Chondrocyte (in vitro differentiated cells): ENCODE data around the gene FXYD3. TPM values are rescaled to one million over a fixed set of nuclear protein-coding genes. Genes with fewer than 3 reads are reported as not detected.

ENCODE experiments used
- DNase-seq: peaks from one replicate; pipeline ENCODE4 v3.0.0; 2021; ENCODE audit warnings: mixed read lengths, low spot score
- H3K27ac Mint-ChIP-seq: one replicate; pipeline ENCODE4 v1.8.0; 2021; ENCODE audit warnings: mild to moderate bottlenecking, moderate library complexity, mixed read lengths; ENCODE audit not compliant: unreplicated experiment
- H3K27me3 Mint-ChIP-seq: 2 replicates; pipeline ENCODE4 v1.8.0; 2021; ENCODE audit warnings: low read depth, mixed read lengths
- H3K36me3 Mint-ChIP-seq: 2 replicates; pipeline ENCODE4 v1.8.0; 2021; ENCODE audit warnings: low read depth, mixed read lengths
- H3K4me1 Mint-ChIP-seq: 2 replicates; pipeline ENCODE4 v1.8.0; 2021; ENCODE audit warnings: low read depth, mild to moderate bottlenecking, mixed read lengths
- H3K4me3 Mint-ChIP-seq: one replicate; pipeline ENCODE4 v1.8.0; 2021; ENCODE audit warnings: mild to moderate bottlenecking, moderate library complexity, mixed read lengths; ENCODE audit not compliant: unreplicated experiment
- H3K9me3 Mint-ChIP-seq: 2 replicates; pipeline ENCODE4 v1.8.0; 2021; ENCODE audit warnings: low read depth, mixed read lengths
- CTCF ChIP-seq: fragments of 200-600 bp; sonication (generic); IDR thresholded peaks from 2 replicates; pipeline ENCODE4 v1.5.0; 2021; ENCODE audit warnings: antibody characterized with exemption, mild to moderate bottlenecking, moderate library complexity
- total RNA-seq: library from RNA; stranded (reverse); gene quantifications from 3 replicates; pipeline ENCODE4 v1.2.1, GENCODE V29; 2021

Gene FXYD3
- total RNA-seq, 1 donor from 2014 or later: not detected

- no peaks in the 10 kb centered on the region for H3K9me3 Mint-ChIP-seq
- no peak for TF ChIP-seq CTCF
- peaks cover 15% of the 10 kb centered on the region for H3K4me1 Mint-ChIP-seq
- no peaks in the 10 kb centered on the region for H3K36me3 Mint-ChIP-seq
- H3K27me3 Mint-ChIP-seq: peaks cover 9% of the 10 kb centered on the region
- no peak for DNase-seq
- H3K27ac Mint-ChIP-seq: no peak overlapping the region
- no peak overlapping the region for H3K4me3 Mint-ChIP-seq
Measured at GRCh38 chr19:35124098-35125060, 8.8 kb downstream of the FXYD3 start.

GRCh38 chr19:35125270-35125717 is 9.7 kb downstream of the FXYD3 start:
- peaks cover 9% of the 10 kb centered on the region for H3K27me3 Mint-ChIP-seq
- no peak for TF ChIP-seq CTCF
- no peak overlapping the region for H3K27ac Mint-ChIP-seq
- H3K36me3 Mint-ChIP-seq: no peaks in the 10 kb centered on the region
- DNase-seq: no peak
- no peaks in the 10 kb centered on the region for H3K9me3 Mint-ChIP-seq
- no peak overlapping the region for H3K4me3 Mint-ChIP-seq
- H3K4me1 Mint-ChIP-seq: peaks cover 14% of the 10 kb centered on the region

GRCh38 chr19:35125749-35126623 is 10.4 kb downstream of the FXYD3 start:
- Mint-ChIP-seq H3K9me3 (no peaks in the 10 kb centered on the region), H3K4me3 (no peak overlapping the region), H3K27me3 (peaks cover 9% of the 10 kb centered on the region), H3K36me3 (no peaks in the 10 kb centered on the region), H3K4me1 (peaks cover 10% of the 10 kb centered on the region), H3K27ac (no peak overlapping the region)
- DNase-seq: no peak
- TF ChIP-seq CTCF: no peak

- no peak for DNase-seq
- H3K36me3 Mint-ChIP-seq: no peaks in the 10 kb centered on the region
- peaks cover 9% of the 10 kb centered on the region for H3K27me3 Mint-ChIP-seq
- TF ChIP-seq CTCF: no peak
- H3K4me1 Mint-ChIP-seq: peaks cover 10% of the 10 kb centered on the region
- H3K27ac Mint-ChIP-seq: no peak overlapping the region
- no peaks in the 10 kb centered on the region for H3K9me3 Mint-ChIP-seq
- no peak overlapping the region for H3K4me3 Mint-ChIP-seq
Measured at GRCh38 chr19:35126624-35126959, 11.0 kb downstream of the FXYD3 start.

- H3K4me1 Mint-ChIP-seq: peaks cover 10% of the 10 kb centered on the region
Measured at GRCh38 chr19:35127871-35128270, 12.2 kb downstream of the FXYD3 start.

More at GRCh38 chr19:35127871-35128270, 12.2 kb downstream of the FXYD3 start:
- peaks cover 6% of the 10 kb centered on the region for H3K27me3 Mint-ChIP-seq
- H3K36me3 Mint-ChIP-seq: no peaks in the 10 kb centered on the region
- DNase-seq: no peak
- TF ChIP-seq CTCF: no peak
- no peak overlapping the region for H3K4me3 Mint-ChIP-seq
- H3K27ac Mint-ChIP-seq: no peak overlapping the region
- no peaks in the 10 kb centered on the region for H3K9me3 Mint-ChIP-seq
